GM12878 (cell line): ENCODE data around the gene GSG1L. TPM values are rescaled to one million over a fixed set of nuclear protein-coding genes. Genes with fewer than 3 reads are reported as not detected.

Experiments
- ATAC-seq: fragments of 200-7000 bp; cut with Tn5 transposase; 3 replicates; pipeline ENCODE4 v1.9.1; 2020; ENCODE audit warnings: mild to moderate bottlenecking, moderate library complexity
- BruUV-seq: library from RNA; stranded (reverse); fragments of 400-500 nt; replicated peaks from 2 replicates; lab custom pipeline; 2021; lab: Mats Ljungman, UMichigan
- CTCF ChIA-PET: fragments of 300-600 bp; sonication (Branson Sonifier 250); formaldehyde crosslinking; extraction: SDS; loops from one replicate; lab custom pipeline; 2021; ENCODE audit warnings: inconsistent platforms; lab: Yijun Ruan, JAX
- POLR2A ChIA-PET: fragments of 350-600 bp; formaldehyde crosslinking; extraction: SDS; loops from one replicate; lab custom pipeline; 2021; ENCODE audit warnings: inconsistent platforms; lab: Charles Lee
- RAD21 ChIA-PET: fragments of 300-600 bp; sonication (Branson Sonifier 250); formaldehyde crosslinking; loops from one replicate; lab custom pipeline; 2023; ENCODE audit warnings: antibody characterized with exemption; ENCODE audit not compliant: unreplicated experiment; lab: Charles Lee
- SMC1A ChIA-PET: fragments of 300-600 bp; sonication (Branson Sonifier 250); formaldehyde crosslinking; loops from one replicate; lab custom pipeline; 2023; ENCODE audit not compliant: unreplicated experiment, uncharacterized antibody; lab: Charles Lee
- DNase-seq: peaks from one replicate; pipeline ENCODE4 v3.0.0-alpha.2; 2011; ENCODE audit warnings: low read depth, low spot score
- FAIRE-seq: peaks from 3 replicates; lab custom pipeline; 2011; peaks lifted over from hg19 to GRCh38; lab: Jason Lieb, UNC
- H2AFZ ChIP-seq: 2 replicates; pipeline ENCODE4 v1.6.0; 2011; ENCODE audit warnings: low read depth, low read length, control low read depth; ENCODE audit not compliant: control insufficient read depth
- H3K27ac ChIP-seq: 2 replicates; pipeline ENCODE4 v1.5.1; 2011; ENCODE audit warnings: control low read depth; ENCODE audit not compliant: control insufficient read depth, insufficient read depth
- H3K27me3 ChIP-seq, 2 experiments: replicated peaks in 1 of 2; 2 replicates each; pipeline versions ENCODE4 v1.6.0 to v1.6.1; 2011; ENCODE audit warnings: low read length in 1 of 2; ENCODE audit not compliant: control insufficient read depth in 2 of 2, insufficient read depth in 2 of 2
- H3K36me3 ChIP-seq, 2 experiments: 2 replicates each; pipeline ENCODE4 v1.5.1; 2011; ENCODE audit warnings: low read length in 1 of 2; ENCODE audit not compliant: control insufficient read depth in 2 of 2, insufficient read depth in 2 of 2
- H3K4me1 ChIP-seq: 2 replicates; pipeline ENCODE4 v1.6.1; 2011; ENCODE audit warnings: mild to moderate bottlenecking, low read length, moderate library complexity, mixed read lengths; ENCODE audit not compliant: control insufficient read depth, insufficient read depth
- H3K4me2 ChIP-seq: 2 replicates; pipeline ENCODE4 v1.6.0; 2011; ENCODE audit warnings: control low read depth; ENCODE audit not compliant: control insufficient read depth, insufficient read depth
- H3K4me3 ChIP-seq: fragments of 200-600 bp; sonication (generic); 2 replicates; pipeline ENCODE4 v1.5.1; 2016
- H3K79me2 ChIP-seq: 2 replicates; pipeline ENCODE4 v1.6.0; 2011; ENCODE audit warnings: low read length; ENCODE audit not compliant: control insufficient read depth, insufficient read depth
- H3K9ac ChIP-seq: 2 replicates; pipeline ENCODE4 v1.8.0; 2011; ENCODE audit warnings: low read length, control low read depth, mixed read lengths; ENCODE audit not compliant: control insufficient read depth, insufficient read depth
- H3K9me3 ChIP-seq: replicated peaks from 3 replicates; pipeline ENCODE4 v1.5.1; 2011; ENCODE audit warnings: mild to moderate bottlenecking, low read length; ENCODE audit not compliant: control insufficient read depth, insufficient read depth
- H4K20me1 ChIP-seq: 2 replicates; pipeline ENCODE4 v1.6.0; 2011; ENCODE audit not compliant: control insufficient read depth, insufficient read depth
- BHLHE40 ChIP-seq, 2 experiments: fragments of 450-650 bp in 1 of 2; IDR thresholded peaks; 2 replicates each; pipeline ENCODE4 v1.6.1; 2011 to 2017; ENCODE audit warnings: low read depth in 2 of 2, borderline replicate concordance in 1 of 2, improper control_type of control experiment in 1 of 2, low read length in 1 of 2, mild to moderate bottlenecking in 1 of 2
- CHD1 ChIP-seq: IDR thresholded peaks from 2 replicates; pipeline ENCODE4 v1.6.1; 2012; ENCODE audit warnings: low read depth, low read length, improper control_type of control experiment
- ETV6 ChIP-seq, 2 experiments: fragments of 450-650 bp in 1 of 2; IDR thresholded peaks in 1 of 2; conservative IDR thresholded peaks in 1 of 2; 2 replicates each; pipeline ENCODE4 v1.6.1; 2014; ENCODE audit warnings: antibody characterized with exemption in 1 of 2, borderline replicate concordance in 1 of 2, low read depth in 1 of 2, mild to moderate bottlenecking in 1 of 2, moderate library complexity in 1 of 2
- FOS ChIP-seq: IDR thresholded peaks from 3 replicates; pipeline ENCODE4 v1.6.1; 2011; ENCODE audit warnings: borderline replicate concordance; ENCODE audit not compliant: insufficient read length; ENCODE audit errors: extremely low read depth
- FOXM1 ChIP-seq: IDR thresholded peaks from 2 replicates; pipeline ENCODE4 v1.6.1; 2012; ENCODE audit warnings: low read depth, mild to moderate bottlenecking, inconsistent platforms, low read length, moderate library complexity
- JUNB ChIP-seq: IDR thresholded peaks from 2 replicates; pipeline ENCODE4 v1.6.1; 2016; ENCODE audit warnings: antibody characterized with exemption, mild to moderate bottlenecking
- MYB ChIP-seq: fragments of 150-350 bp; IDR thresholded peaks from 2 replicates; pipeline ENCODE4 v1.6.1; 2014; ENCODE audit warnings: mild to moderate bottlenecking, low read depth, low read length, borderline replicate concordance
- PAX5 ChIP-seq: IDR thresholded peaks from 2 replicates; pipeline ENCODE4 v1.6.1; 2011; ENCODE audit warnings: low read depth, low read length, borderline replicate concordance
- RUNX3 ChIP-seq: IDR thresholded peaks from 2 replicates; pipeline ENCODE4 v1.6.1; 2012; ENCODE audit warnings: low read length, inconsistent platforms
- WGBS: methylation state at CpG from one replicate; pipeline ENCODE4 v1.1.6; 2016; ENCODE audit warnings: low lambda C conversion rate; ENCODE audit not compliant: insufficient replicate concordance, insufficient coverage; ENCODE audit errors: missing lambda C conversion rate; 5-methylcytosine and 5-hydroxymethylcytosine counted together
- in situ Hi-C: fragments of 300-500 bp; cut with MboI; formaldehyde crosslinking; loops from 9 replicates; pipeline ENCODE4 v1.14.3; 2018; ENCODE audit warnings: mixed read lengths
- intact Hi-C: fragments of 100-400 bp; cut with micrococcal nuclease; formaldehyde crosslinking; loops from one replicate; pipeline ENCODE4 v1.14.2; 2022; ENCODE audit not compliant: unreplicated experiment
- polyA plus RNA-seq, 11 experiments: library from polyadenylated mRNA; depleted of rRNA in 4 of 11; unstranded in 6 of 11; stranded (reverse) in 5 of 11; fragments of >200 nt; fragmentation: Nextera tagmentation in 4 of 11; fragmentation: Illumina TruSeq in 1 of 11; extraction: Ambion mirVana in 4 of 11; extraction: Trizol in 1 of 11; gene quantifications; 1 replicate in 1 of 11; 2 replicates in 10 of 11; pipeline versions ENCODE4 v1.2.1 to v1.2.3, GENCODE V29; 2011 to 2016; ENCODE audit warnings: inconsistent platforms in 2 of 11, missing spikeins in 2 of 11, low read depth in 1 of 11
- total RNA-seq, 4 experiments: library from RNA; depleted of rRNA in 3 of 4; stranded (reverse); fragments of >200 nt in 3 of 4; fragmentation: Illumina TruSeq in 1 of 4; extraction: Trizol in 1 of 4; gene quantifications; 2 replicates each; pipeline versions ENCODE4 v1.2.1 to v1.2.3, GENCODE V29; 2013 to 2021
- TF ChIP-seq, protein P1 (sequence below): fragments of 450-650 bp; IDR thresholded peaks from 2 replicates; pipeline ENCODE4 v1.6.1; 2017; ENCODE audit warnings: mild to moderate bottlenecking, moderate library complexity
- TF ChIP-seq, protein P2 (sequence below): fragments of 450-650 bp; IDR thresholded peaks from 2 replicates; pipeline ENCODE4 v1.6.1; 2016; ENCODE audit warnings: mild to moderate bottlenecking, moderate library complexity, borderline replicate concordance

GSG1L gene
- total and polyA plus RNA-seq, 10 of the 15 experiments (the other 5 are each of a cell fraction or from before 2014, with no cell fraction given), result not detected

DNA sequence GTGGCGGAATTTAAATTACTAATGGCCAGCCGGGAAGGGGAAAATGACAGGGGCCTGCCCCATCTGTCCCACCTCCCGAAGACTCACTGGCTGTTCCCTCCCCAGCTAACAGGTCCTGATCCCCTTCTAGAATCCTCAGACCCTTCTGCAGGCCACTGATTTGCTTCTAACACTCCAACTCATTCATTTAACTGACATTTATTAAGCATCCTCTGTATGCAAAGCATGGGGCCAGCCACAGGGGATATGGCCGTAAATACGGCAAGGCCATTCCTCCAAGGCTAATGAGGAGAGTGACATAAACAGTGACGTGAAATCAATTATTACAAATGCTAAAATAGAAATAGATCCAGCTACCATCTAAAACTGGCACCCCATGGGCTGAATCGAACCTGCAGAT, 195.3 kb downstream of the GSG1L start:
- H3K9me3 ChIP-seq, result peaks cover 1% of the 10 kb centered on the region; the same call in 2 of the 3 replicates
- no peak overlapping the region for H2AFZ ChIP-seq
- intact Hi-C loops (no loop called here), in situ Hi-C loops (no loop called here)
- H3K4me3 ChIP-seq, result no peak overlapping the region
- ChIA-PET SMC1A (no interaction called here), RAD21 (interaction anchor here (0.6 kb wide), 1 partner anchor 238 kb away, joined by 5 read pairs; no protein-coding TSS in a partner anchor), CTCF (interaction anchor here (1.8 to 2.5 kb wide), 2 partner anchors 177 to 228 kb away, joined by 6 to 8 read pairs; no protein-coding TSS in a partner anchor), POLR2A (no interaction called here)
- ATAC-seq (no peak), FAIRE-seq (no peak), DNase-seq (no peak)
- H4K20me1 ChIP-seq, result no peaks in the 10 kb centered on the region
- H3K4me2 ChIP-seq, result no peak overlapping the region
- no peak overlapping the region for H3K9ac ChIP-seq
- H3K79me2 ChIP-seq, result no peaks in the 10 kb centered on the region
- BruUV-seq, result no TSS peak
- H3K27ac ChIP-seq, result no peak overlapping the region
- H3K36me3 ChIP-seq, result no peaks in the 10 kb centered on the region
- WGBS, result 44% methylated on average over 7 of the region's 7 CpGs
- no peaks in the 10 kb centered on the region for H3K27me3 ChIP-seq
- H3K4me1 ChIP-seq, result no peaks in the 10 kb centered on the region
- TF ChIP-seq JUNB (no peak), BHLHE40 (IDR thresholded peaks at IDR 0.05; ENCODE audit: borderline replicate concordance in 1 of 2, low read depth in 2 of 2, low read length in 1 of 2) (no peak), MYB (no peak), CHD1 (no peak), PAX5 (no peak), FOXM1 (no peak), ETV6 (conservative IDR thresholded peaks at IDR 0.05 in 1 of 2, IDR thresholded peaks at IDR 0.05 in 1 of 2; ENCODE audit: borderline replicate concordance in 1 of 2, low read depth in 1 of 2) (no peak), RUNX3 (no peak), FOS (no peak)
- TF ChIP-seq, protein P1, sequence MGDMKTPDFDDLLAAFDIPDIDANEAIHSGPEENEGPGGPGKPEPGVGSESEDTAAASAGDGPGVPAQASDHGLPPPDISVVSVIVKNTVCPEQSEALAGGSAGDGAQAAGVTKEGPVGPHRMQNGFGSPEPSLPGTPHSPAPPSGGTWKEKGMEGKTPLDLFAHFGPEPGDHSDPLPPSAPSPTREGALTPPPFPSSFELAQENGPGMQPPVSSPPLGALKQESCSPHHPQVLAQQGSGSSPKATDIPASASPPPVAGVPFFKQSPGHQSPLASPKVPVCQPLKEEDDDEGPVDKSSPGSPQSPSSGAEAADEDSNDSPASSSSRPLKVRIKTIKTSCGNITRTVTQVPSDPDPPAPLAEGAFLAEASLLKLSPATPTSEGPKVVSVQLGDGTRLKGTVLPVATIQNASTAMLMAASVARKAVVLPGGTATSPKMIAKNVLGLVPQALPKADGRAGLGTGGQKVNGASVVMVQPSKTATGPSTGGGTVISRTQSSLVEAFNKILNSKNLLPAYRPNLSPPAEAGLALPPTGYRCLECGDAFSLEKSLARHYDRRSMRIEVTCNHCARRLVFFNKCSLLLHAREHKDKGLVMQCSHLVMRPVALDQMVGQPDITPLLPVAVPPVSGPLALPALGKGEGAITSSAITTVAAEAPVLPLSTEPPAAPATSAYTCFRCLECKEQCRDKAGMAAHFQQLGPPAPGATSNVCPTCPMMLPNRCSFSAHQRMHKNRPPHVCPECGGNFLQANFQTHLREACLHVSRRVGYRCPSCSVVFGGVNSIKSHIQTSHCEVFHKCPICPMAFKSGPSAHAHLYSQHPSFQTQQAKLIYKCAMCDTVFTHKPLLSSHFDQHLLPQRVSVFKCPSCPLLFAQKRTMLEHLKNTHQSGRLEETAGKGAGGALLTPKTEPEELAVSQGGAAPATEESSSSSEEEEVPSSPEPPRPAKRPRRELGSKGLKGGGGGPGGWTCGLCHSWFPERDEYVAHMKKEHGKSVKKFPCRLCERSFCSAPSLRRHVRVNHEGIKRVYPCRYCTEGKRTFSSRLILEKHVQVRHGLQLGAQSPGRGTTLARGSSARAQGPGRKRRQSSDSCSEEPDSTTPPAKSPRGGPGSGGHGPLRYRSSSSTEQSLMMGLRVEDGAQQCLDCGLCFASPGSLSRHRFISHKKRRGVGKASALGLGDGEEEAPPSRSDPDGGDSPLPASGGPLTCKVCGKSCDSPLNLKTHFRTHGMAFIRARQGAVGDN, result no peak
- TF ChIP-seq, protein P2, sequence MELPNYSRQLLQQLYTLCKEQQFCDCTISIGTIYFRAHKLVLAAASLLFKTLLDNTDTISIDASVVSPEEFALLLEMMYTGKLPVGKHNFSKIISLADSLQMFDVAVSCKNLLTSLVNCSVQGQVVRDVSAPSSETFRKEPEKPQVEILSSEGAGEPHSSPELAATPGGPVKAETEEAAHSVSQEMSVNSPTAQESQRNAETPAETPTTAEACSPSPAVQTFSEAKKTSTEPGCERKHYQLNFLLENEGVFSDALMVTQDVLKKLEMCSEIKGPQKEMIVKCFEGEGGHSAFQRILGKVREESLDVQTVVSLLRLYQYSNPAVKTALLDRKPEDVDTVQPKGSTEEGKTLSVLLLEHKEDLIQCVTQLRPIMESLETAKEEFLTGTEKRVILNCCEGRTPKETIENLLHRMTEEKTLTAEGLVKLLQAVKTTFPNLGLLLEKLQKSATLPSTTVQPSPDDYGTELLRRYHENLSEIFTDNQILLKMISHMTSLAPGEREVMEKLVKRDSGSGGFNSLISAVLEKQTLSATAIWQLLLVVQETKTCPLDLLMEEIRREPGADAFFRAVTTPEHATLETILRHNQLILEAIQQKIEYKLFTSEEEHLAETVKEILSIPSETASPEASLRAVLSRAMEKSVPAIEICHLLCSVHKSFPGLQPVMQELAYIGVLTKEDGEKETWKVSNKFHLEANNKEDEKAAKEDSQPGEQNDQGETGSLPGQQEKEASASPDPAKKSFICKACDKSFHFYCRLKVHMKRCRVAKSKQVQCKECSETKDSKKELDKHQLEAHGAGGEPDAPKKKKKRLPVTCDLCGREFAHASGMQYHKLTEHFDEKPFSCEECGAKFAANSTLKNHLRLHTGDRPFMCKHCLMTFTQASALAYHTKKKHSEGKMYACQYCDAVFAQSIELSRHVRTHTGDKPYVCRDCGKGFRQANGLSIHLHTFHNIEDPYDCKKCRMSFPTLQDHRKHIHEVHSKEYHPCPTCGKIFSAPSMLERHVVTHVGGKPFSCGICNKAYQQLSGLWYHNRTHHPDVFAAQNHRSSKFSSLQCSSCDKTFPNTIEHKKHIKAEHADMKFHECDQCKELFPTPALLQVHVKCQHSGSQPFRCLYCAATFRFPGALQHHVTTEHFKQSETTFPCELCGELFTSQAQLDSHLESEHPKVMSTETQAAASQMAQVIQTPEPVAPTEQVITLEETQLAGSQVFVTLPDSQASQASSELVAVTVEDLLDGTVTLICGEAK, result no peak
